ENCODE measurements around the gene PTPN4.

PTPN4 gene

GRCh38 chr2:119759451-119760236 lies at the start of gene PTPN4:
TSS of gene PTPN4 (plus strand) at chr2:119759922. CDS start at chr2:119809854, 49,932 bp downstream.
- DNase-seq (ENCODE audit: low spot score) = peak; percentile 95

- DNase-seq (ENCODE audit: low spot score) = no peak
Observed at GRCh38 chr2:119710281-119710680, 49.4 kb upstream of the PTPN4 start.

GRCh38 chr2:119711352-119711751 lies 48.4 kb upstream of the PTPN4 start:
- DNase-seq (ENCODE audit: low spot score) = no peak

- no peak for DNase-seq (ENCODE audit: low spot score)
Observed at GRCh38 chr2:119712571-119712970, 47.2 kb upstream of the PTPN4 start.

- no peak for DNase-seq (ENCODE audit: low spot score)
Observed at GRCh38 chr2:119713819-119714490, 45.8 kb upstream of the PTPN4 start.

- no peak for DNase-seq (ENCODE audit: low spot score)
Observed at GRCh38 chr2:119715409-119716283, 44.1 kb upstream of the PTPN4 start.

- no peak for DNase-seq (ENCODE audit: low spot score)
Observed at GRCh38 chr2:119716284-119716672, 43.4 kb upstream of the PTPN4 start.

GRCh38 chr2:119718501-119719260 lies 41.0 kb upstream of the PTPN4 start:
- DNase-seq (ENCODE audit: low spot score) = no peak

- no peak for DNase-seq (ENCODE audit: low spot score)
Observed at GRCh38 chr2:119719261-119719627, 40.5 kb upstream of the PTPN4 start.

GRCh38 chr2:119721043-119721442 lies 38.7 kb upstream of the PTPN4 start:
- no peak for DNase-seq (ENCODE audit: low spot score)

- DNase-seq (ENCODE audit: low spot score) = no peak
Observed at GRCh38 chr2:119721462-119721861, 38.3 kb upstream of the PTPN4 start.

GRCh38 chr2:119721904-119722303 lies 37.8 kb upstream of the PTPN4 start:
- no peak for DNase-seq (ENCODE audit: low spot score)

GRCh38 chr2:119723186-119723585 lies 36.5 kb upstream of the PTPN4 start:
- no peak for DNase-seq (ENCODE audit: low spot score)

- DNase-seq (ENCODE audit: low spot score) = no peak
Observed at GRCh38 chr2:119723784-119724467, 35.8 kb upstream of the PTPN4 start.

- DNase-seq (ENCODE audit: low spot score) = no peak
Observed at GRCh38 chr2:119724656-119725485, 34.9 kb upstream of the PTPN4 start.

GRCh38 chr2:119727493-119727892 lies 32.2 kb upstream of the PTPN4 start:
- DNase-seq (ENCODE audit: low spot score) = no peak

- DNase-seq (ENCODE audit: low spot score) = no peak
Observed at GRCh38 chr2:119728421-119728820, 31.3 kb upstream of the PTPN4 start.

- no peak for DNase-seq (ENCODE audit: low spot score)
Observed at GRCh38 chr2:119730671-119731177, 29.0 kb upstream of the PTPN4 start.

GRCh38 chr2:119731983-119732382 lies 27.7 kb upstream of the PTPN4 start:
- DNase-seq (ENCODE audit: low spot score) = no peak

GRCh38 chr2:119732601-119733164 lies 27.0 kb upstream of the PTPN4 start:
- no peak for DNase-seq (ENCODE audit: low spot score)

Data from hematopoietic multipotent progenitor cell treated with erythropoietin and hydrocortisone succinate and interleukin-3 and kit ligand, for 15 days (in vitro differentiated cells).